Testis (tissue), 3 donors: ENCODE measurements around the gene ARL8A. TPM values are rescaled to one million over a fixed set of nuclear protein-coding genes. Genes with fewer than 3 reads are reported as not detected.

Source experiments
- DNase-seq: peaks from one replicate; pipeline ENCODE4 v3.0.0-alpha.2; 2019
- H3K27ac ChIP-seq, 2 donors: fragments of 200-600 bp; sonication (generic); one replicate each; pipeline ENCODE4 v1.5.1; 2019
- H3K27me3 ChIP-seq: fragments of 200-600 bp; sonication (generic); one replicate; pipeline ENCODE4 v1.5.1; 2019
- H3K36me3 ChIP-seq: fragments of 200-600 bp; sonication (generic); one replicate; pipeline ENCODE4 v1.5.1; 2017; ENCODE audit warnings: low read depth; ENCODE audit errors: missing control alignments
- H3K4me1 ChIP-seq: fragments of 200-600 bp; sonication (generic); one replicate; pipeline ENCODE4 v1.5.1; 2019
- H3K4me3 ChIP-seq, 2 donors: fragments of 200-600 bp; sonication (generic); one replicate each; pipeline ENCODE4 v1.5.1; 2017 to 2019
- H3K9me3 ChIP-seq: fragments of 200-600 bp; sonication (generic); one replicate; pipeline ENCODE4 v1.5.1; 2017
- POLR2A ChIP-seq: fragments of 450-650 bp; IDR thresholded peaks from one replicate; pipeline ENCODE4 v1.6.1; 2017; ENCODE audit warnings: antibody characterized with exemption, mild to moderate bottlenecking, moderate library complexity
- WGBS, 2 donors: methylation state at CpG; one replicate each; pipeline ENCODE4 v1.1.5; 2018; 5-methylcytosine and 5-hydroxymethylcytosine counted together
- intact Hi-C: fragments of 100-400 bp; cut with DNase I; formaldehyde crosslinking; loops from one replicate; pipeline ENCODE4 v1.15.1; 2023; ENCODE audit warnings: low total_unique reads
- polyA plus RNA-seq: library from polyadenylated mRNA; stranded (reverse); fragments of 350-450 nt; fragmentation: Illumina TruSeq; extraction: RNeasy Lipid Tissue Mini Kit (QIAGEN cat#74804); gene quantifications from one replicate; pipeline ENCODE4 v1.2.3, GENCODE V29; 2014; ENCODE audit warnings: low read depth, low replicate concordance; ENCODE audit not compliant: insufficient read depth
- total RNA-seq, 2 donors: library from RNA; depleted of rRNA; stranded (reverse); fragments of >200 nt; gene quantifications; one replicate each; pipeline ENCODE4 v1.2.3, GENCODE V29; 2016
- TF ChIP-seq, protein P1 (sequence below), 3 experiments: fragments of 450-650 bp in 2 of 3; fragments of 200-600 bp in 1 of 3; sonication (generic) in 1 of 3; IDR thresholded peaks; one replicate each; pipeline ENCODE4 v1.5.1; 2016 to 2019; ENCODE audit warnings: antibody characterized with exemption in 3 of 3, mild to moderate bottlenecking in 2 of 3, moderate library complexity in 1 of 3

Gene ARL8A
- total and polyA plus RNA-seq, 3 donors from 2014 or later, result 46.9 to 80.8 (median 63.9) TPM

DNA sequence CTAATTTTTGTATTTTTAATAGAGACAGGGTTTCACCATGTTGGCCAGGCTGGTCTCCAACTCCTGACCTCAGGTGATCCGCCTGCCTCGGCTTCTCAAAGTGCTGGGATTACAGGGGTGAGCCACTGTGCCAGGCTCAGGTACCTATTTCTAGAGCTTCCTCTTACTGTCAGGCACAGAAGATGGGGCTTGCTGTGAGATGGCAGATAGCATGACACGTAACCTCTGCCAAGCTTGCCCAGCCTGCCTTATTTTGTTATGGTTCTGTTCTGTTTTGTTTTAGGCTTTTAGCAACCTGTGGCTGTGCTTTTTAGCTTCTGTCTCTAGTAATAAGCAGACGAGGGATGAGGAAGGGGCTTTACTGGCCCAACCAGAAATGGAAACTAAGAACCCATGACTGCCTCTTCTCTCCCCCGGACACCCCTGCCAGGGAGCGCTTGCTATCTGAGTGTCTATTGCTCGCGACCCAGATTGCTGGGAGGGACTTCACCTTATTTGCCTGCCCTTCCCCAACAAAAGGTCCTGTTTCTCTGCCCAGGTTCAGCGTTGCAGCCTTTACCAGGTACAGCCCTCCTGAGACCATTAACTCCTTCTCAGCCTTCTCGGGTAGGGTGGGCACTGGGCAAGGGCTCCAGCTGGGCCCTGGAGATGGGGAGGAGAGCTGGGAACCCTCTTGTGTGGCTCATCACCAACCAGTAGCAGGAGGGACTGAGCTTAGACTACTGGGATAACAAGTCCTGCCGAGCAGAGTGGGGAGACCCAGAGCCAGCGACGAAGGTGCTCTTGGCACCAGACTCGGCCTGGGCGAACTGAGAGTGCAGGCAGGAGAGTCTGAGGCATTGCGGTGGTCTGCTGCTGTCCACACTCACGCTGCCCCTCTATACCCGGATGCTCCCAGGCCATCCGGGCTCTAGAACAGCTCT lies 35.6 kb upstream of the ARL8A start:
- no peak overlapping the region for H3K4me3 ChIP-seq
- no peak for DNase-seq
- no peaks in the 10 kb centered on the region for H3K9me3 ChIP-seq
- H3K4me1 ChIP-seq, result no peaks in the 10 kb centered on the region
- WGBS, 2 donors, result 75 to 87% methylated on average over 19 of the region's 19 CpGs
- H3K27me3 ChIP-seq, result no peaks in the 10 kb centered on the region
- TF ChIP-seq, protein P1, sequence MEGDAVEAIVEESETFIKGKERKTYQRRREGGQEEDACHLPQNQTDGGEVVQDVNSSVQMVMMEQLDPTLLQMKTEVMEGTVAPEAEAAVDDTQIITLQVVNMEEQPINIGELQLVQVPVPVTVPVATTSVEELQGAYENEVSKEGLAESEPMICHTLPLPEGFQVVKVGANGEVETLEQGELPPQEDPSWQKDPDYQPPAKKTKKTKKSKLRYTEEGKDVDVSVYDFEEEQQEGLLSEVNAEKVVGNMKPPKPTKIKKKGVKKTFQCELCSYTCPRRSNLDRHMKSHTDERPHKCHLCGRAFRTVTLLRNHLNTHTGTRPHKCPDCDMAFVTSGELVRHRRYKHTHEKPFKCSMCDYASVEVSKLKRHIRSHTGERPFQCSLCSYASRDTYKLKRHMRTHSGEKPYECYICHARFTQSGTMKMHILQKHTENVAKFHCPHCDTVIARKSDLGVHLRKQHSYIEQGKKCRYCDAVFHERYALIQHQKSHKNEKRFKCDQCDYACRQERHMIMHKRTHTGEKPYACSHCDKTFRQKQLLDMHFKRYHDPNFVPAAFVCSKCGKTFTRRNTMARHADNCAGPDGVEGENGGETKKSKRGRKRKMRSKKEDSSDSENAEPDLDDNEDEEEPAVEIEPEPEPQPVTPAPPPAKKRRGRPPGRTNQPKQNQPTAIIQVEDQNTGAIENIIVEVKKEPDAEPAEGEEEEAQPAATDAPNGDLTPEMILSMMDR (IDR thresholded peaks at IDR 0.05), result no peak
- TF ChIP-seq POLR2A, result no peak
- no peaks in the 10 kb centered on the region for H3K36me3 ChIP-seq
- intact Hi-C loops, result no loop called here
- H3K27ac ChIP-seq, result no peak overlapping the region

DNA sequence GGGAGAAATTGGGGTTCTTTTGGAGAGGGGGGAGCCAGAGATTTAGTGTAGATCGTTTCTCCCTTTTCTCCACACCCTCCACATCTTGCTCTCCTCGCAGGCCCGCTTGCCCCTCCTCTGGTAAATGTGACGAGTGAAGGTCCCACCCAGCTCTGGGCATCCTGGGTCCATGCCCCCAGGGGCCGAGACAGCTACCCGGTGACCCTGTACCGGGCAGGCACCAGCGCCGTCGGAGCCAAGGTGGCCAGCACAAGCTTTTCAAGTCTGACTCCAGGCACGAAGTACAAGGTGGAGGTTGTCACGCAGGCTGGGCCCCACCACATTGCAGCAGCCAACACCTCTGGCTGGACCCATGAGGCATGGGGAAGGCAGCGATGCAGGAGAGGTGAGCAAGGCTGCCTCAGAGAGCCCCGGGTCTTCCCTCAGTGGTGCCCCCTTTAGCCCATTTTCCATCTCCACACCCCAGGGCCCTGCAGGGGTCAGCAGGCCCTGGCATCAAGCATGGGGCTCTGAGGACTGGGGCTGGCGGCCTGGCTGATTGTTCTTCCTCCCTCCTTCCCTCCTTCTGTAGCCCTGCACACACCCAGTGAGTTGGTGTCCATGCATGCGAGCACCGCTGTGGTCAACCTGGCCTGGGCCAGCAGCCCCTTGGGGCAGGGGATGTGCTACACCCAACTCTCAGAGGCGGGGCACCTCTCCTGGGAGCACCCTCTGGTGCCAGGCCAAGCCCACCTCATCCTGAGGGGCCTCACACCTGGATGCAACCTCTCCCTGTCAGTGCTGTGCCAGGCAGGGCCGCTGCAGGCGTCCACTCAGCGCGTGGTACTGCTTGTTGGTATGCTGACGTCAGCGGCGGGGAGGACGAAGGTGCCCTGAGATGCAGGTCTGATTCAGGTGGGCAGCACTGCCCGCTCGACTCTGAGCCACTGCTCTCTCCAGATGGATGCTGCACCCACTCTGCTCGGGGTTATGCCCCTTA lies 32.7 kb upstream of the ARL8A start:
- 89 to 92% methylated on average over 10 to 27 of the region's 29 CpGs for WGBS, 2 donors
- Histone ChIP-seq H3K27me3 (no peaks in the 10 kb centered on the region), H3K9me3 (no peaks in the 10 kb centered on the region), H3K4me1 (no peaks in the 10 kb centered on the region), H3K36me3 (no peaks in the 10 kb centered on the region), H3K27ac (no peak overlapping the region), H3K4me3 (no peak overlapping the region)
- TF ChIP-seq, protein P1 (IDR thresholded peaks at IDR 0.05), result no peak
- TF ChIP-seq POLR2A, result no peak
- no peak for DNase-seq
- intact Hi-C loops, result no loop called here

DNA sequence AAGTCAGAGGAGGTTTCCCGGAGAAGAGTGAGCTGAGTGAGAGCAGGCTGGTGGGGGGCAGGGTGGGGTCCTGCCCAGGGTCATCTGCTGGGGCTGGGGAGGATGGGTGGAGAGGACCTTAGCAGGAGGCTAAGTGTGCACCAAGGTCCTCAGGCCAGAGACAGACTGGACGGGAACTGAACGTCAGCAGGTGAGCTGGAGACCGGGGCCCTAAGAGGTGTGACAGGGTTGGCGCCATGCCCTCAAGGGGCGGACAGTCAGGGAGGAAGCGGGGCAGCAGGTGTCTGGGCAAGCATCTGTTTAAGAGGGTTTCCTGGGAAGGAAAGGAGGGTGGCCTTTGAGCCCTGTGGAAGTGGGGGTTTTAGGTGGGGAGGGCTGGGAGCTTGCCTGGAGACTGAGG lies 29.5 kb upstream of the ARL8A start:
- no peaks in the 10 kb centered on the region for H3K36me3 ChIP-seq
- H3K27me3 ChIP-seq, result no peaks in the 10 kb centered on the region
- H3K9me3 ChIP-seq, result no peaks in the 10 kb centered on the region
- WGBS, 2 donors, result 88 to 92% methylated on average over 7 of the region's 7 CpGs
- H3K27ac ChIP-seq, result no peak overlapping the region
- H3K4me3 ChIP-seq, result no peak overlapping the region
- H3K4me1 ChIP-seq, result no peaks in the 10 kb centered on the region
- no peak for DNase-seq
- intact Hi-C loops, result no loop called here
- no peak for TF ChIP-seq POLR2A
- TF ChIP-seq, protein P1 (IDR thresholded peaks at IDR 0.05), result no peak

DNA sequence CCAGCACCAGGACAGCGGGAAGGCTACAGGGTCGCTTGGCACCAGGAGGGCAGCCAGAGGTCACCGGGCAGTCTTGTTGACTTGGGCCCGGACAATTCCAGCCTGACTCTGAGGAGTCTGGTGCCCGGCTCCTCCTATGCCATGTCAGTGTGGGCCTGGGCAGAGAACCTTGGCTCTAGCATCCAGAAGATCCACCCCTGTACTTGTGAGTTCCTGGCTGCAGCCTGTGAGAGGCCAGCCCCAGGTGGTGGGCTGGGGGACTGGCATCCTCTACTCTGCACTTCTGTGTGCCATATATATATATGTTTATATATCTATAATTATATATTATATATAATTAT lies 27.4 kb upstream of the ARL8A start:
- no peak for DNase-seq
- H3K4me3 ChIP-seq, result no peak overlapping the region
- H3K27me3 ChIP-seq, result no peaks in the 10 kb centered on the region
- H3K36me3 ChIP-seq, result no peaks in the 10 kb centered on the region
- no peak for TF ChIP-seq POLR2A
- TF ChIP-seq, protein P1 (IDR thresholded peaks at IDR 0.05), result no peak
- intact Hi-C loops, result no loop called here
- H3K27ac ChIP-seq, result no peak overlapping the region
- peaks cover 17% of the 10 kb centered on the region for H3K4me1 ChIP-seq
- 93 to 100% methylated on average over 1 to 5 of the region's 5 CpGs for WGBS, 2 donors
- H3K9me3 ChIP-seq, result no peaks in the 10 kb centered on the region
